Measurements from ENCODE around the gene DUSP3.

GRCh38 chr17:43817826-43818225 is 39.0 kb upstream of the DUSP3 start:
- TF ChIP-seq, protein P1, sequence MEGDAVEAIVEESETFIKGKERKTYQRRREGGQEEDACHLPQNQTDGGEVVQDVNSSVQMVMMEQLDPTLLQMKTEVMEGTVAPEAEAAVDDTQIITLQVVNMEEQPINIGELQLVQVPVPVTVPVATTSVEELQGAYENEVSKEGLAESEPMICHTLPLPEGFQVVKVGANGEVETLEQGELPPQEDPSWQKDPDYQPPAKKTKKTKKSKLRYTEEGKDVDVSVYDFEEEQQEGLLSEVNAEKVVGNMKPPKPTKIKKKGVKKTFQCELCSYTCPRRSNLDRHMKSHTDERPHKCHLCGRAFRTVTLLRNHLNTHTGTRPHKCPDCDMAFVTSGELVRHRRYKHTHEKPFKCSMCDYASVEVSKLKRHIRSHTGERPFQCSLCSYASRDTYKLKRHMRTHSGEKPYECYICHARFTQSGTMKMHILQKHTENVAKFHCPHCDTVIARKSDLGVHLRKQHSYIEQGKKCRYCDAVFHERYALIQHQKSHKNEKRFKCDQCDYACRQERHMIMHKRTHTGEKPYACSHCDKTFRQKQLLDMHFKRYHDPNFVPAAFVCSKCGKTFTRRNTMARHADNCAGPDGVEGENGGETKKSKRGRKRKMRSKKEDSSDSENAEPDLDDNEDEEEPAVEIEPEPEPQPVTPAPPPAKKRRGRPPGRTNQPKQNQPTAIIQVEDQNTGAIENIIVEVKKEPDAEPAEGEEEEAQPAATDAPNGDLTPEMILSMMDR (IDR thresholded peaks at IDR 0.05): no peak
- no peak for TF ChIP-seq POLR2A (IDR thresholded peaks at IDR 0.05)
- TF ChIP-seq POLR2AphosphoS5 (IDR thresholded peaks at IDR 0.05): no peak
